GM18502 (cell line): ENCODE measurements around the gene SFXN1.

ENCODE experiments used
- ATAC-seq: cut with Tn5 transposase; IDR thresholded peaks from one replicate; pipeline ENCODE4 v1.9.1; 2021; ENCODE audit warnings: mild to moderate bottlenecking; ENCODE audit not compliant: unreplicated experiment, poor library complexity

SFXN1 gene

GRCh38 chr5:175464074-175464941, 14.1 kb upstream of the SFXN1 start:
- ATAC-seq, result peak; percentile 99

- no peak for ATAC-seq
Measured at GRCh38 chr5:175464942-175465233, 13.5 kb upstream of the SFXN1 start.

- ATAC-seq, result no peak
Measured at GRCh38 chr5:175465282-175465681, 13.1 kb upstream of the SFXN1 start.

GRCh38 chr5:175466700-175467318, 11.6 kb upstream of the SFXN1 start:
- ATAC-seq, result no peak

GRCh38 chr5:175467983-175468690, 10.2 kb upstream of the SFXN1 start:
- ATAC-seq, result no peak

GRCh38 chr5:175468892-175469291, 9.5 kb upstream of the SFXN1 start:
- ATAC-seq, result no peak

- ATAC-seq, result no peak
Measured at GRCh38 chr5:175469916-175470315, 8.4 kb upstream of the SFXN1 start.

- ATAC-seq, result no peak
Measured at GRCh38 chr5:175470781-175471180, 7.6 kb upstream of the SFXN1 start.

GRCh38 chr5:175471196-175471595, 7.2 kb upstream of the SFXN1 start:
- ATAC-seq, result no peak

GRCh38 chr5:175471628-175472027, 6.7 kb upstream of the SFXN1 start:
- no peak for ATAC-seq

GRCh38 chr5:175472378-175472777, 6.0 kb upstream of the SFXN1 start:
- no peak for ATAC-seq

GRCh38 chr5:175475248-175475647, 3.1 kb upstream of the SFXN1 start:
- no peak for ATAC-seq

GRCh38 chr5:175477440-175477839, 920 bp upstream of the SFXN1 start:
- ATAC-seq, result no peak

GRCh38 chr5:175478008-175478383, 364 bp upstream of the SFXN1 start:
- no peak for ATAC-seq

- ATAC-seq, result no peak
Measured at GRCh38 chr5:175479125-175479881, 943 bp downstream of the SFXN1 start.

GRCh38 chr5:175483337-175483736, 5.0 kb downstream of the SFXN1 start:
- ATAC-seq, result no peak

GRCh38 chr5:175484322-175484721, 6.0 kb downstream of the SFXN1 start:
- no peak for ATAC-seq

- ATAC-seq, result no peak
Measured at GRCh38 chr5:175484829-175485228, 6.5 kb downstream of the SFXN1 start.

- ATAC-seq, result no peak
Measured at GRCh38 chr5:175485631-175486030, 7.3 kb downstream of the SFXN1 start.

GRCh38 chr5:175487514-175488222, 9.3 kb downstream of the SFXN1 start:
- no peak for ATAC-seq
